Motor neuron (in vitro differentiated cells): ENCODE measurements around the gene CLEC16A. TPM values are rescaled to one million over a fixed set of nuclear protein-coding genes. Genes with fewer than 3 reads are reported as not detected.
A peak's percentile ranks its signal among the peaks of the same experiment; 100 is the strongest.

Source experiments
- ATAC-seq, 8 experiments: fragments of 200-7000 bp; cut with Tn5 transposase; replicated peaks in 6 of 8; 2 replicates each; pipeline ENCODE4 v1.8.0; 2021; ENCODE audit warnings: mild to moderate bottlenecking in 8 of 8, moderate library complexity in 8 of 8
- H3K27ac ChIP-seq, 2 donors: fragments of 250-450 bp; sonication (Bioruptor Pico); 2 replicates each; pipeline ENCODE4 v1.9.0; 2021; ENCODE audit warnings: antibody characterized with exemption in 2 of 2, mild to moderate bottlenecking in 2 of 2, moderate library complexity in 1 of 2
- H3K4me1 ChIP-seq, 2 donors: fragments of 250-450 bp; sonication (Bioruptor Pico); replicated peaks in 1 of 2; 2 replicates each; pipeline ENCODE4 v1.6.1; 2021; ENCODE audit warnings: antibody characterized with exemption in 2 of 2, mild to moderate bottlenecking in 2 of 2, moderate library complexity in 1 of 2
- H3K4me3 ChIP-seq, 5 donors: fragments of 250-450 bp; sonication (Bioruptor Pico); 2 replicates each; pipeline ENCODE4 v1.9.0; 2021; ENCODE audit warnings: antibody characterized with exemption in 5 of 5, mild to moderate bottlenecking in 5 of 5, moderate library complexity in 4 of 5
- WGBS, 10 experiments: fragments of 450-650 bp; shearing (Covaris generic); methylation state at CpG; one replicate each; pipeline ENCODE4 v1.0.0; 2022; 5-methylcytosine and 5-hydroxymethylcytosine counted together
- in situ Hi-C, 9 experiments: fragments of 400-800 bp; cut with MboI; loops; one replicate each; pipeline ENCODE4 v1.15.0; 2021; ENCODE audit warnings: low sequenced_read_pairs in 9 of 9, low pct_unique_long_range_greater_than_20kb in 2 of 9; ENCODE audit not compliant: unreplicated experiment in 9 of 9
- total RNA-seq, 8 experiments: library from RNA; unstranded; fragments of 300-600 nt; gene quantifications; 2 replicates each; pipeline versions ENCODE4 v1.2.3 to v1.2.4, GENCODE V29; 2022

CLEC16A gene
- total RNA-seq, 8 experiments from 2014 or later = 13.4 to 75.0 (median 17.2) TPM

DNA sequence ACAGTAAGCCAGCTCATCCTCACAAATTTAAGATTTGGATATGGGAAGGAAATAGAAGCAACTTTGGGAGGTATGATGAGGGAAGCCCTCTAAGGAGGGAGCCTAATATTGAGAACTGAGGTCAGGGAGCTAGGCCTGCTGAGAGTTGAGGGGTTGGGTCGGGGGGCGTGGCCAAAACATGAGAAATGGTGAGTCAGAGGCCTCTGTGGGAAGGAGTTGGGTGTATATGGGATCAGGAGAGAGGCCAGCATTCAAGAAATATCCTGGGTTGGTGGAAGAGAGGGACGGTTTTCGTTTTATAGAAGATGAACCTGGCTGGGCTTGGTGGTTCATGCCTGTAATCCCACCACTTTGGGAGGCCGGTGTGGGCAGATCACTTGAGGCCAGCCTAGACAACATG is 48.4 kb downstream of the CLEC16A start:
- no peak overlapping the region for H3K27ac ChIP-seq
- in situ Hi-C loops = no loop called here
- H3K4me3 ChIP-seq = no peak overlapping the region
- peaks cover 21 to 22% of the 10 kb centered on the region in 2 donors for H3K4me1 ChIP-seq
- ATAC-seq = peak; percentile 13 to 80 (median 30)
- WGBS, 10 experiments = 0 to 92% (median 51%) methylated on average over 1 to 4 of the region's 5 CpGs; no CpG with 5 or more reads in 2 of the 10 experiments

DNA sequence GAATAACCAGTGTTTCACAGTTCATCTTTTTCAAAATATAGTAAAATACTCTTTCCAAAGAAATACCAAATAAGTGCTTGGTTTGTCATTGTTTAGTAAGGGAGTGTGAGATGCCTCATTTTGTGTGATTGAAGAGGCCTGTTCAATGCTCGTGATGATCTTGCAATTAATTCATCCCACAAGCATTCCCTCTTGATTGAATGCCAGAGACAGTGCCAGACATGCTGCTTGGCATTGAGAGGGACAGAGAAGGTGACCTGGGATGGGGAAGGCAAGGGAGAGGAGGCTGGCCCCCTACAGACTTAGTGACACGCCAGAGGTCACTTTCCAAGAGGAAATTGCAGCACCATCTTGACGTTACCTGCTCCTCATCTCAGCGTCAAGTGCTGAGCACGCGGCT is 49.3 kb downstream of the CLEC16A start:
- no peak for ATAC-seq
- Histone ChIP-seq H3K4me3 (no peak overlapping the region), H3K4me1 (peaks cover 21 to 22% of the 10 kb centered on the region in 2 donors), H3K27ac (no peak overlapping the region)
- WGBS, 10 experiments = 65 to 100% (median 89%) methylated on average over 1 to 4 of the region's 6 CpGs; no CpG with 5 or more reads in 5 of the 10 experiments
- in situ Hi-C loops = no loop called here

DNA sequence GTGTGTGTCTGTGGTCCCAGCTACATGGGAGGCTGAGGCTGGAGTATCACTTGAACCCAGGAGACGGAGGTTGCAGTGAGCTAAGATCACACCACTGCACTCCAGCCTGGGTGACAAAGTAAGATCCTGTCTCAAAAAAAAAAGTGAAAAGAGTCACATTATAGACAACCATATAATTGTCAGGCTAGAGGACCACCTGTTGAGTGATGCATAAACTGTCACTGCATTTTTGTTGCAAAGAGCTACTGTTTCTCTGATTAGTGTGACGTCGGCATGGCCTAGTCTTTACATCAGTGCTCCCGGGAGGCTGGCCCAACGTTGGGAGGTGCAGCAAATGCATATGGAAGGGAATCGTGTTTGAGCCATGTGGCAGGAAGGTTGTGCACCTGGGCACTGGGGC is 50.2 kb downstream of the CLEC16A start:
- Histone ChIP-seq H3K4me1 (peaks cover 21 to 22% of the 10 kb centered on the region in 2 donors), H3K4me3 (no peak overlapping the region), H3K27ac (no peak overlapping the region)
- no peak for ATAC-seq
- in situ Hi-C loops = no loop called here
- WGBS, 10 experiments = 55 to 100% (median 73%) methylated on average over 2 to 5 of the region's 6 CpGs; no CpG with 5 or more reads in 4 of the 10 experiments

DNA sequence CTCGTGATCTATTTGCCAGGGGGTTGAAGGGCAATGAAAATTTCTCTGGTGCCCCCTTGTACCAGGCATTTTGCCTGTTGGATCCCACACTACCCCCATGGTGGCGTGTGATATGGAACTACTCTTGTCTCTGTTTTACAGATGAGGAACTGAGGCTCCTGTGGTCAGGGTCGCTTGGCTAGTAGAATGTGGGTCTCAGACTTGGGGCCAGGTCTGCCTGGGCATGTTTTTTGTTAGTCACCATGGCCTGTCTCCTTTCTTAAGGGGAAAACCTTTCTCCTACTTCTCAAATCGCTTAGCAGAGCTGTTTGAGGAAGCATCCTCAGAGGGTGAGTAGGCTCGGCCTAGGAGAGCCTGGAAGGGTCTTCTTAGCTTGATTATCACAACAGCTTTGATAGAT is 51.2 kb downstream of the CLEC16A start:
- no peak for ATAC-seq
- in situ Hi-C loops = no loop called here
- WGBS, 10 experiments = 60 to 100% (median 90%) methylated on average over 1 to 4 of the region's 5 CpGs; no CpG with 5 or more reads in 3 of the 10 experiments
- H3K4me3 ChIP-seq = no peak overlapping the region
- peaks cover 18 to 21% of the 10 kb centered on the region in 2 donors for H3K4me1 ChIP-seq
- no peak overlapping the region for H3K27ac ChIP-seq

DNA sequence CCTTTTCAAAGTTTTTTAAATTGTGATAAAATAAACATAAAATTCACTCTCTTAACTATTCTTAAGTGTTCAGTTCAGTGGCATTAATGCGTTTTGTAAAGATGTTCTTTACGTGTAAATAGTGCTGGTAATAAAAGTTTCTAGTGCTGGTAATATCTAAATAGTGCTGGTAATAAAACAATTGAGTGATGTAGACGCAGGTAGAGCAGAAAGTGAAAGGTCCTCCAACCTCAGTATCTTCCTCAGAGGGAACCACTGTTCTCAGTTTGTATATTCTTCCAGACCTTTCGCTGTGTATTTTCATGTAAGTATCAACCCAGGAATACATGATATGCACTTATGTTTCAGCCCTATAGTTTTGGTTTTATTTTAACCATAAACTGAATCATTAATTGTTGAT is 53.1 kb downstream of the CLEC16A start:
- WGBS, 10 experiments = 68 to 100% (median 90%) methylated on average over 1 to 4 of the region's 4 CpGs
- Histone ChIP-seq H3K4me1 (peaks cover 6 to 8% of the 10 kb centered on the region in 2 donors), H3K4me3 (no peak overlapping the region), H3K27ac (no peak overlapping the region)
- ATAC-seq = no peak
- in situ Hi-C loops = no loop called here

DNA sequence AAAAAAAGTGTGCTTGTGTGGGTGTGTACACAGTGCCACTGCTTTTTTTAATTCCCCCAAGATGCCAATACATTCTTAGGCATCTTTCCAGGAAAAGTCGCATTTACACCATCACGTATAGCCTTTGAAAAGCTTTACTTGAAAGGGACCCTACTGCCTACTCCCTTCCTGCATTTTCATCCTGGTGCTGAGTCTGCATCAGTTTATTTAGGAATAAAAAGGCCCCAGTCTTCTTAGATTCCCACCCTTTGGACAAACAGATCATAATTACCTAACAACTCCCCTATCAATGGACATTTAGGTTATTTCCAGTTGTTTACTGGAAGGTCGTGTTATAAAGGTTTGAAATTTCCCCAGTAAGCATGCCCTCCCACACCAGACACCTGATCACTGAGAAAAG is 54.9 kb downstream of the CLEC16A start:
- no peak overlapping the region for H3K4me3 ChIP-seq
- 60 to 94% (median 69%) methylated on average over 1 to 3 of the region's 3 CpGs; no CpG with 5 or more reads in 2 of the 10 experiments for WGBS, 10 experiments
- no peak overlapping the region for H3K27ac ChIP-seq
- peak in 1 of 8 experiments; percentile 68 for ATAC-seq
- in situ Hi-C loops = no loop called here
- H3K4me1 ChIP-seq = no peaks in the 10 kb centered on the region

DNA sequence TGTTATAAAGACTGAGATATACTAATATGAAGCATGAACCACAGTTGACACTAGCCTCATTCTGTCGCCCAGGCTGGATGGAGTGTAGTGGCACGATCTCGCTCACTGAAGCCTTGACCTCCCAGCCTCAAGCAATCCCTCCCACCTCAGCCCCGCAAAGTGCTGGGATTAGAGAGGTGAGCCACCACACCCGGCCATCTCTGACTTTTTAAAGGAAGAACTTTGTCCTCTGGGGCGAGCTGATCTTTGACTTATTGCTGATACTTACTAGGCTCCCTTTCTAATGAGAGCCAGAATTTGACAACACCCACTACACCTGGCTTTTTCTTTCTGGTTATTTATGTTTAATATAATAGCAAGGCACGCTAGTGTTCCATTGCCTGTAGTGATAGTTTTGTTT is 57.2 kb downstream of the CLEC16A start:
- ATAC-seq = no peak
- 79 to 100% (median 92%) methylated on average over 1 to 6 of the region's 7 CpGs; no CpG with 5 or more reads in 1 of the 10 experiments for WGBS, 10 experiments
- no peaks in the 10 kb centered on the region for H3K4me1 ChIP-seq
- no peak overlapping the region for H3K4me3 ChIP-seq
- no peak overlapping the region for H3K27ac ChIP-seq
- in situ Hi-C loops = no loop called here

DNA sequence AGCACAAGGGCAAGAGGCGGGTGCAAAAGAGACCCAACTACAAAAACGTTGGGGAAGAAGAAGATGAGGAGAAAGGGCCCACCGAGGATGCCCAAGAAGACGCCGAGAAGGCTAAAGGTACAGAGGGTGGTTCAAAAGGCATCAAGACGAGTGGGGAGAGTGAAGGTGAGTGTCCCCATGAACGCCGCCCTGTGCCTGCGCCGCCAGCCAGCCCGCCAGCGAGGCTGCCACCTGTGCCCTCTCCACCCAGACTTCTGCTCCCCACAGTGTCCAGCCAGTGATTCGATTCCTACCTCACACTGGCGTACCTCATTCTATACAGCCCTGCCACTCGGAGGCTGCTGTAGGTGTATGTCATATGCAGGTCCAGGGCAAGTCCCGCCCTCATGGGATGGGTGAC is 58.8 kb downstream of the CLEC16A start:
- in situ Hi-C loops = no loop called here
- H3K4me3 ChIP-seq = no peak overlapping the region
- H3K27ac ChIP-seq = no peak overlapping the region
- peaks cover 6 to 7% of the 10 kb centered on the region in 2 donors for H3K4me1 ChIP-seq
- ATAC-seq = no peak
- WGBS, 10 experiments = 60 to 100% (median 100%) methylated on average over 1 to 4 of the region's 16 CpGs; no CpG with 5 or more reads in 3 of the 10 experiments

DNA sequence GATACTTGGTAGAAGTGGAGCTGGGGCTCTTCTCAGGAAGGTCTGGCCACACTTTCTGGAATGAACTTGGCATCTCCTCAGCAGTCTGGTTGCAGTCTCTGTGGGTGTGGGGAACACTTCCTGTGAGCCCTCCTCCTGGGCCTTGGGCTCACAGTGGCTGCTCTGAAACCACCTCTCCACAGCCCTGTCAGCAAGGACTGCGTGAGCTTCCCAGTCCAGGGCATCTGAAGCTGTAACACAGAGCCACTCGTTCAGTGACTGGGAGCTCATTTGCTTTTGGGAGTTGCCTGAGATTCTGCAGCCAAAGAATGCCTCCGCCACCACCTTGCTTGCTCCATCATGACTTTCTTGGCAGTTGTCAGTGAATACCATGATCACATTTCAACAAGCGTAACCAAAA is 60.0 kb downstream of the CLEC16A start:
- peaks cover 8 to 9% of the 10 kb centered on the region in 2 donors for H3K4me1 ChIP-seq
- WGBS, 10 experiments = 0 to 93% (median 83%) methylated on average over 1 to 3 of the region's 4 CpGs; no CpG with 5 or more reads in 5 of the 10 experiments
- no peak overlapping the region for H3K27ac ChIP-seq
- in situ Hi-C loops = no loop called here
- no peak overlapping the region for H3K4me3 ChIP-seq
- no peak for ATAC-seq

DNA sequence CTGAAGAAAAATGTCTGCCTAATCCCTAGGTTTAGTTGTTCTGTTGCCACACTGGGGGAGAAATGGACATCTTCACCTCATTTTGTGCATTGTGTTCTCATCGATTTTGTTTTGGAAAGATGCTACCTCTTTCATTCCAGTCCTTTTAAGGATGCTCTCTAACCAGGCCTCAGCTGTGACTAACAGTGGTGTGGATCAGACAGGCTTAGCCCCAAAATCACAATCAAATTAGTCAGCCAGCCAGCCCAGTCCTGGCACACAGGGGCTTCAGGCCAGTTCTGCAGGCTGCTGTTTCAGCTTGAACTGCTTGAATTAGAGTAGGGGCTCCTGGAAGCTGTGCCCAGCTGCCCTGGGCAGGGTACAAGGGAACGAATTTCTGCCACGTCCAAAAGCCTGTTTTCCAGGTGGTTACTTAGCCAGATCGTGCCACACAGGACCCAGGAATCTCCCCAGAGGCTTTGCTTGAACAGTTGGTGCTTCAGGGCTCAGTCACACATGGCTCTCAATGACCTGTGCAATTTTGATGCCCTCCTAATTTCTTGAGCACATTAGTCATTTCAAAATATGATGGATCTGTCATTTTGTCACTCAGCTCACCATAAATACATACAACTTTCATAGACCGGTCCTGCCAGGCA is 60.7 kb downstream of the CLEC16A start:
- Histone ChIP-seq H3K4me1 (peaks cover 8 to 9% of the 10 kb centered on the region in 2 donors), H3K27ac (no peak overlapping the region), H3K4me3 (no peak overlapping the region)
- 40 to 100% (median 80%) methylated on average over 1 to 3 of the region's 5 CpGs; no CpG with 5 or more reads in 3 of the 10 experiments for WGBS, 10 experiments
- in situ Hi-C loops = no loop called here
- peak in 1 of 8 experiments; percentile 18 for ATAC-seq

DNA sequence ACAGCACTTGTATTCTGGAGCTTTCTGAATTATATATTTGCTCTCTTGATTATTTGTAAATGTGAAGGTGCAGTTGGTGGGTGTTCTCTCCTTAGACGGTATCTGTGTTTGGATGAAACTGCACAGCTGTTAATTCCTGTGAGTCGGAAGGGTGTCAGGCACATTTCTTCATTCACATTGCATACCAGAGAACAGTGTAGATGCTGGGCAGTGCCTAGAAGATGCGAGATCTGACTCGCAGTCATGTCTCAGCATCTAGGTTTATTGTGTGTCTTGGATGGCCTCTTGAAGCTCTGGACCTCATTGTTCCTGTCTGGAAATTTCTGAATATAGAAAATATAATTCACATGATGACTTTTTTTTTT is 61.2 kb downstream of the CLEC16A start:
- Histone ChIP-seq H3K4me1 (peaks cover 9 to 10% of the 10 kb centered on the region in 2 donors), H3K4me3 (no peak overlapping the region), H3K27ac (no peak overlapping the region)
- WGBS, 10 experiments = 0 to 100% (median 91%) methylated on average over 2 to 4 of the region's 4 CpGs; no CpG with 5 or more reads in 1 of the 10 experiments
- peak in 3 of 8 experiments; percentile 51 to 82 (median 75) for ATAC-seq
- in situ Hi-C loops = no loop called here

DNA sequence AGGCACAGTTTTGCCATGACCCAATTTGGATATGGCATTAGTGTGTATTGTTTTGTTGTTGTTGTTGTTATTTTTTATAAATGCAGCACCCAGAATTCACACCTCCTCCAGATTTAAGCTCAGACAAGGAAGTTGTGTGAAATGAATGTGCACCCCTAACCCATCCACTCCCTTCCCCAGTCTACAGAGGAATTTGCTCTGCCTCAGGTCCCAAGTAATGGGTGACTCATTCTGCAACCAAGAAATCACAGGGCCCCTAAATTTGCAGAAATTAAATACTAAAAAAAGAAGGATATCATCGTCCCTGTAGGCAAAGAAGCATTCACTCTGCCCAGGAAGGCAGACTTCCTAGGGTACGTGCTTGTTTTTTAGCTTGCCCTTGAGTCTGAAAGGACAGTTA is 62.3 kb downstream of the CLEC16A start:
- Histone ChIP-seq H3K4me3 (no peak overlapping the region), H3K4me1 (peaks cover 9 to 15% of the 10 kb centered on the region in 2 donors), H3K27ac (no peak overlapping the region)
- peak in 1 of 8 experiments; percentile 30 for ATAC-seq
- in situ Hi-C loops = no loop called here
- WGBS, 10 experiments = 13 to 100% (median 83%) methylated on average over 1 to 2 of the region's 2 CpGs; no CpG with 5 or more reads in 3 of the 10 experiments

DNA sequence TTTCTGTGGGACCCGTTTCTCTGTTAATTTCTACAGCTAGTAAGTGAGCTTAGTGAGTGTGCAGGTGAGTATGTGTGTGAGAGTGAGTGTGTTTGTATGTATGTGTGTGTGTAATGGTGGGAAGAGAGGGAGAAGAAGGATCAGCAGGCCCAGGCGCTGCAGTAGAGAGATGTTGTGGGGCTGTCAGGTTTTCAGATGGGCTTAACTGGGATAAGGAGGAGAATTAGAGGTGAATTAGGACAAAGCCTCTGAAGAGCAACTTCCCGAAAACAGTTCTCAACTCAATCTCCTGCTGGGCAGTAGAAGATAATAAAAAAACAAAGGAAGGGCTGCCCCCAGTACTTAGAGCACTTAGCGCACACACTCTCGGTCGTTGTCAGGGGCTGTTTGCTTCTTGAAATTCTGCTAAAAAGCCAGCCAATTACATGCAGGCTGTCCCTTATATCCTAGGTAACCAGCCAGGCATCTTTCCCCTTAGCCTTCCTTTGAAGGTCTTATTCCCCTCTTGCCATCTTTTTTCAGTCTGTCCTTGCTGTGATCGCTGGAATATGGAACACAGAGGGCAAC is 63.4 kb downstream of the CLEC16A start:
- in situ Hi-C loops = no loop called here
- H3K4me1 ChIP-seq = peaks cover 9 to 15% of the 10 kb centered on the region in 2 donors
- no peak overlapping the region for H3K4me3 ChIP-seq
- H3K27ac ChIP-seq = no peak overlapping the region
- ATAC-seq = peak in 3 of 8 experiments; percentile 27 to 66 (median 34)
- 0 to 100% (median 55%) methylated on average over 1 to 7 of the region's 7 CpGs; no CpG with 5 or more reads in 1 of the 10 experiments for WGBS, 10 experiments
